Sigmoid colon (tissue), 4 donors: ENCODE data around the gene DAB2.

ENCODE experiments used
- EP300 ChIP-seq, 4 donors: sonication (generic); formaldehyde crosslinking; IDR thresholded peaks; one replicate each; pipeline ENCODE4 v1.6.1; 2017; ENCODE audit warnings: antibody characterized with exemption in 4 of 4
- POLR2A ChIP-seq, 2 donors: fragments of 450-650 bp; IDR thresholded peaks; one replicate each; pipeline ENCODE4 v1.6.1; 2016; ENCODE audit warnings: antibody characterized with exemption in 2 of 2, mild to moderate bottlenecking in 2 of 2, moderate library complexity in 2 of 2
- TF ChIP-seq, protein P1 (sequence below), 4 experiments: fragments of 450-650 bp in 3 of 4; fragments of 200-600 bp in 1 of 4; IDR thresholded peaks; one replicate each; pipeline ENCODE4 v1.5.1; 2016 to 2019; ENCODE audit warnings: antibody characterized with exemption in 4 of 4, mild to moderate bottlenecking in 3 of 4, moderate library complexity in 2 of 4

DNA sequence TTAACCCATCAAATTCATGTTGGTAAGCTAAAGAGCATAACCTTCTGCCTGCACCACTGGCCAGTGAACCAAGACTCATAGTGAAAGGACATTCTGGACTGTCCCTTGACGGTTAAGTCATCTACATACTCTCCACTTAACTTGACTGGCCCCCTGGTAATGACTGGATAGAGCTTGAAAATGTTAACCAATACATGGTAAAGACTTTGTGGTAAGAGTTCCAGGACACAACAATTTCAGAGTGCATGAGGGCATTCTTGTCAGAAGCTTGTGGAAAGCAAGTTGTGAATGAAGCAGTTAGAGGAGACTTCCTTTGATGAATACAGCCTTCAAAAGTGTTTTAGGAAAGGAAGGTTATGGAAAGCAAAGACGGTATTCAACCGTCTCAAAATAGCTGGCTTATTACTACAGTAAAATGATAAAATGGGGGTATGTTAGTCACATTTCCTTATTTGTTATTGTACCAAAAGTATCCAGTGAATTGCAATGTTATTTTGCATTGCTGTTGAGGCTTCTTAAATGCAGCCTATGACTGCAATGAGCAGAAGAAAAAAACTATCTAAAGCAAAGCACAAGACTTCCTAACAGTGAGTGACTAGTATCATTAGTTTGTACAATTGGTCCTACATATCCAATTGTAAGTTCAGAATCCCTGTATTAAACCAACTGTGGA, 47.2 kb upstream of the DAB2 start:
- TF ChIP-seq, protein P1, sequence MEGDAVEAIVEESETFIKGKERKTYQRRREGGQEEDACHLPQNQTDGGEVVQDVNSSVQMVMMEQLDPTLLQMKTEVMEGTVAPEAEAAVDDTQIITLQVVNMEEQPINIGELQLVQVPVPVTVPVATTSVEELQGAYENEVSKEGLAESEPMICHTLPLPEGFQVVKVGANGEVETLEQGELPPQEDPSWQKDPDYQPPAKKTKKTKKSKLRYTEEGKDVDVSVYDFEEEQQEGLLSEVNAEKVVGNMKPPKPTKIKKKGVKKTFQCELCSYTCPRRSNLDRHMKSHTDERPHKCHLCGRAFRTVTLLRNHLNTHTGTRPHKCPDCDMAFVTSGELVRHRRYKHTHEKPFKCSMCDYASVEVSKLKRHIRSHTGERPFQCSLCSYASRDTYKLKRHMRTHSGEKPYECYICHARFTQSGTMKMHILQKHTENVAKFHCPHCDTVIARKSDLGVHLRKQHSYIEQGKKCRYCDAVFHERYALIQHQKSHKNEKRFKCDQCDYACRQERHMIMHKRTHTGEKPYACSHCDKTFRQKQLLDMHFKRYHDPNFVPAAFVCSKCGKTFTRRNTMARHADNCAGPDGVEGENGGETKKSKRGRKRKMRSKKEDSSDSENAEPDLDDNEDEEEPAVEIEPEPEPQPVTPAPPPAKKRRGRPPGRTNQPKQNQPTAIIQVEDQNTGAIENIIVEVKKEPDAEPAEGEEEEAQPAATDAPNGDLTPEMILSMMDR (IDR thresholded peaks at IDR 0.05), result no peak
- TF ChIP-seq EP300 (IDR thresholded peaks at IDR 0.05), result no peak
- no peak for TF ChIP-seq POLR2A (IDR thresholded peaks at IDR 0.05)
